GM18499 (cell line): ENCODE results near the gene ZNF440.
A peak's percentile ranks its signal among the peaks of the same experiment; 100 is the strongest.
"Not testable (repeated sequence)": the region's sequence is repeated elsewhere in the genome, so short reads cannot be mapped to it uniquely, and the experiment has no call there.

Source experiments
- ATAC-seq: cut with Tn5 transposase; IDR thresholded peaks from one replicate; pipeline ENCODE4 v1.9.1; 2021; ENCODE audit warnings: moderate number of reproducible peaks; ENCODE audit not compliant: insufficient read depth, unreplicated experiment

ZNF440 gene

GRCh38 chr19:11814029-11814699 lies at the start of gene ZNF440:
Gene ZNF440 (plus strand): TSS chr19:11814273. CDS start chr19:11814448, 175 bp downstream.
- peak; percentile 73 for ATAC-seq

- no peak for ATAC-seq
These were observed 47.2 kb upstream of the ZNF440 start, which contains the start of gene ZNF441 for GRCh38 chr19:11766597-11767591. Gene ZNF441 (plus strand): TSS chr19:11767000. CDS start chr19:11767194, 194 bp downstream.

- ATAC-seq = no peak
These were observed 46.4 kb upstream of the ZNF440 start for GRCh38 chr19:11767633-11768133.

GRCh38 chr19:11769995-11770394 lies 44.1 kb upstream of the ZNF440 start:
- ATAC-seq = no peak

- not testable (repeated sequence) for ATAC-seq
These were observed 42.6 kb upstream of the ZNF440 start for GRCh38 chr19:11771520-11771919.

- not testable (repeated sequence) for ATAC-seq
These were observed 37.4 kb upstream of the ZNF440 start for GRCh38 chr19:11776669-11777068.

- no peak for ATAC-seq
These were observed 33.5 kb upstream of the ZNF440 start for GRCh38 chr19:11780431-11781020.

GRCh38 chr19:11781295-11782057 lies 32.6 kb upstream of the ZNF440 start:
- ATAC-seq = no peak

GRCh38 chr19:11783767-11784166 lies 30.3 kb upstream of the ZNF440 start:
- no peak for ATAC-seq

- no peak for ATAC-seq
These were observed 29.7 kb upstream of the ZNF440 start for GRCh38 chr19:11784356-11784755.

GRCh38 chr19:11787536-11787935 lies 26.5 kb upstream of the ZNF440 start:
- ATAC-seq = no peak

GRCh38 chr19:11792942-11793341 lies 21.1 kb upstream of the ZNF440 start:
- no peak for ATAC-seq

- no peak for ATAC-seq
These were observed 16.6 kb upstream of the ZNF440 start for GRCh38 chr19:11797491-11797890.

- ATAC-seq = peak; percentile 70
These were observed 15.4 kb upstream of the ZNF440 start, which contains the start of gene ZNF491 for GRCh38 chr19:11798391-11799330. Gene ZNF491 (plus strand): TSS chr19:11798523. CDS start chr19:11805954, 7,431 bp downstream.

GRCh38 chr19:11806354-11807098 lies 7.5 kb upstream of the ZNF440 start:
- ATAC-seq = no peak

GRCh38 chr19:11807099-11807380 lies 7.0 kb upstream of the ZNF440 start:
- ATAC-seq = no peak

GRCh38 chr19:11813703-11814028 lies 407 bp upstream of the ZNF440 start:
- no peak for ATAC-seq

- ATAC-seq = no peak
These were observed 595 bp downstream of the ZNF440 start for GRCh38 chr19:11814700-11815035.
